Stimulated activated naive B cell treated with anti-CD40 and anti-IgM and Interleukin-4, amounts not matched to agents 10 μg/mL and 1 μg/mL and 100 μg/mL, for 72 hours (primary cell): ENCODE results near the gene HECTD1.
A peak's percentile ranks its signal among the peaks of the same experiment; 100 is the strongest.

Experiments used
- ATAC-seq, 2 donors: fragments of 150-1000 bp; cut with Tn5 transposase; replicated peaks; 2 replicates each; pipeline ENCODE4 v1.10.0; 2021; ENCODE audit warnings: moderate library complexity in 1 of 2
- DNase-seq: peaks from one replicate; pipeline ENCODE4 v3.0.0; 2021
- H3K27ac Mint-ChIP-seq: one replicate; pipeline ENCODE4 v1.8.0; 2022; ENCODE audit warnings: mild to moderate bottlenecking, mixed read lengths
- H3K27me3 Mint-ChIP-seq, 2 donors: one replicate each; pipeline ENCODE4 v1.8.0; 2022; ENCODE audit warnings: mixed read lengths in 2 of 2
- H3K36me3 Mint-ChIP-seq, 2 donors: one replicate each; pipeline ENCODE4 v1.8.0; 2022; ENCODE audit warnings: mixed read lengths in 2 of 2, mild to moderate bottlenecking in 1 of 2
- H3K4me1 Mint-ChIP-seq, 2 donors: one replicate each; pipeline ENCODE4 v1.8.0; 2022; ENCODE audit warnings: mixed read lengths in 2 of 2, mild to moderate bottlenecking in 1 of 2
- H3K4me3 Mint-ChIP-seq, 2 donors: one replicate each; pipeline ENCODE4 v1.8.0; 2022; ENCODE audit warnings: mild to moderate bottlenecking in 2 of 2, mixed read lengths in 2 of 2, moderate library complexity in 1 of 2
- H3K9me3 Mint-ChIP-seq, 2 donors: one replicate each; pipeline ENCODE4 v1.8.0; 2022; ENCODE audit warnings: mixed read lengths in 2 of 2, mild to moderate bottlenecking in 1 of 2

The HECTD1 gene

DNA sequence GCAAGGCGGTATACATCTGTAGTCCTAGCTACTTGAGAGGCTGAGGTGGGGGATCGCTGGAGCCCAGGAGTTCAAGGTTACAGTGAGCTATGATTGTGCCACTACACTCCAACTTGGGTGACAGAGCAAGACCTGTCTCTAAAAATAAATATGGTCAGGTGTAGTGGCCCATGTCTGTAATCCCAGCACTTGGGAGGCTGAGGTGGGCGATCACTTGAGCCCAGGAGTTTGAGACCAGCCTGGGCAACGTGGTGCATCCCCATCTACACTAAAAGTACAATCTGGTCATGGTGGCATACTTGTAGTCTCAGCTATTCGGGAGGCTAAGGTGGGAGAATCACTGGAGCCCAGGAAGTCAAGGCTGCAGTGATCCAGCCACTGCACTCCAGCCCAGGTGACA lies 40.6 kb downstream of the HECTD1 start:
- Mint-ChIP-seq H3K36me3 (peaks cover 26 to 51% of the 10 kb centered on the region in 2 donors), H3K27me3 (no peaks in the 10 kb centered on the region), H3K4me1 (no peaks in the 10 kb centered on the region), H3K4me3 (no peak overlapping the region), H3K9me3 (no peaks in the 10 kb centered on the region), H3K27ac (no peak overlapping the region)
- no peak for DNase-seq
- no peak for ATAC-seq

DNA sequence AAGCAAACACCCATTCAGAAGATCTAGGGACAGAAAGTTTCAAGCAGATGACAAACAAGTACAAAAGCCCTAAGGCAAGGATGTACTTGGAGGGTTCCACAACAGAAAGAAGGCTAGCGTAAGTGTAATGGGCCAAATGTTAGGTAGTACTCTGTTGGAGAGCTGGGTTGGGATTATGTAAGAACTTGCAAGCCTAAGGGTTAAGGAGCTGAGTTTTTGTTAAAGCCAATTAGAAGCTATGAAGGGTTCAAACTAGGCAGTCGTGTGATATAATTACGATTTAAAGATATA lies 41.4 kb downstream of the HECTD1 start:
- H3K27me3 Mint-ChIP-seq: no peaks in the 10 kb centered on the region
- no peak overlapping the region for H3K27ac Mint-ChIP-seq
- DNase-seq (no peak), ATAC-seq (no peak)
- no peaks in the 10 kb centered on the region for H3K4me1 Mint-ChIP-seq
- no peak overlapping the region for H3K4me3 Mint-ChIP-seq
- peaks cover 26 to 55% of the 10 kb centered on the region in 2 donors for H3K36me3 Mint-ChIP-seq
- H3K9me3 Mint-ChIP-seq: no peaks in the 10 kb centered on the region

DNA sequence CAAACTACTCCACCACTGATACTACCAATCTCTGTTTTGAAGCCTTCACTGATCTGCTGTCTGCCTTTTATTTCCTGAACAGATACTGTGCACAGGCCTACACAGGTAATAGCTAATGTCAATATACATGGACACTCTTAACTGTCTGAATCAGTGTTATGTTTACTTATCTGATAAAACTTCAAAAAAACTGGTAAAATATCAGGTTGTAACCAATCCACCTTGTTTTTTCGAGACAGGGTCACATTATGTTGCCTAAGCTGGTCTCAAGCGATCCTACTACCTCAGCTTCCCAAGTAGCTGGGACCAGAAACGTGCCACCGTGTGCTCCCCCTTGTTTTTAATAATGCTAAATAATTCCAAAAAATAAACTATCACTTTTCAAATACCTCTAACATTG lies 43.5 kb downstream of the HECTD1 start:
- H3K4me3 Mint-ChIP-seq: no peak overlapping the region
- no peaks in the 10 kb centered on the region for H3K4me1 Mint-ChIP-seq
- no peaks in the 10 kb centered on the region for H3K9me3 Mint-ChIP-seq
- peaks cover 22 to 43% of the 10 kb centered on the region in 2 donors for H3K36me3 Mint-ChIP-seq
- DNase-seq: no peak
- H3K27me3 Mint-ChIP-seq: no peaks in the 10 kb centered on the region
- peak overlapping the region; percentile 25 for H3K27ac Mint-ChIP-seq
- no peak for ATAC-seq

DNA sequence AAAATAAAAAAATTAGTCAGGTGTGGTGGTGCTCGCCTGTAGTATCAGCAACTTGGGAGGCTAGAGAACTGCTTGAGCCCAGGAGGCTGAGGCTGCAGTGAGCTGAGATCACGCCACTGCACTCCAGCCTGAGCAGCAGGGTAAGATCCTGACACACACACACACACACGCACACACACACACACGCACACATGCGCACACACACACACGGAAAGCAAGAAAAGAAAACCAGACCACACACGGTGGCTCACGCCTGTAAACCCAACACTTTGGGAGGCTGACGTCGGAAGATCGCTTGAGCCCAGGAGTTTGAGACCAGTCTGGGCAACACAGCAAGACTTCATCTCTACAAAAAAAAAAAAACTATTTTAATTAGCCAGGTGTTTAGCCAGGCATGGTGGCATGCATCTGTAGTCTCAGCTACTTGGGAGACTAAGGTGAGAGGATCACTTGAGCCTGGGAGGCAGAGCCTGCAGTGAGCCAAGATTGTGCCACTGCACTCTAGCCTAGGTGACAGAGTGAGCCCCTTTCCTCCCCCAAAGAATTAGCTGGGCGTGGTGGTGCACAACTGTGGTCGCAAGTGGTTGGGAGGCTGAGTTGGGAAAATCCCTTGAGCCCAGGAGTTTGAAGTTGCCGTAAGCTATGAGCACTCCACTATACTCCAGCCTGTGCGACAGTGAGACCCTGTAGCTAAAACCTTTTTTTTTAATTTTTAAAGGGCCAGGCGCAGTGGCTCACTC lies 44.5 kb downstream of the HECTD1 start:
- Mint-ChIP-seq H3K36me3 (peaks cover 22 to 40% of the 10 kb centered on the region in 2 donors), H3K27me3 (no peaks in the 10 kb centered on the region), H3K9me3 (no peaks in the 10 kb centered on the region), H3K27ac (no peak overlapping the region), H3K4me3 (no peak overlapping the region), H3K4me1 (no peaks in the 10 kb centered on the region)
- DNase-seq (no peak), ATAC-seq (no peak)

DNA sequence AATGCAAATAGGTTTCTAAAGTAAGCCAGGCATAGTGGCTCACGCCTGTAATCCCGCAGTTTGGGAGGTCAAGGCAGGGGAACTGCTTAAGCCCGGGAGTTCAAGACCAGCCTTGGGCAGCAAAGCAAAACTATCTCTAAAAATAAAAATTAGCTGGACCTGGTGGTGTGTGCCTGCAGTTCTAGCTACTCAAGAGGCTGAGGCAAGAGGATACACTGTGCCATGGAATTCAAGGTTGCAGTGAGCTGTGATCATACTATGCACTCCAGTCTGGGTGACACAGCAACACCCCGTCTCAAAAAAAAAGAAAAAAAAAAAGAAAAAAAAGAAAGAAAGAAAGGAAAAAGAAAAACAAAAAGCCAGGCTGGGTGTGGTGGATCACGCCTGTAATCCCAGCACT lies 46.3 kb downstream of the HECTD1 start:
- H3K9me3 Mint-ChIP-seq: no peaks in the 10 kb centered on the region
- H3K4me1 Mint-ChIP-seq: no peaks in the 10 kb centered on the region
- H3K36me3 Mint-ChIP-seq: peaks cover 19 to 36% of the 10 kb centered on the region in 2 donors
- no peak overlapping the region for H3K4me3 Mint-ChIP-seq
- no peaks in the 10 kb centered on the region for H3K27me3 Mint-ChIP-seq
- no peak for ATAC-seq
- DNase-seq: no peak
- H3K27ac Mint-ChIP-seq: no peak overlapping the region

DNA sequence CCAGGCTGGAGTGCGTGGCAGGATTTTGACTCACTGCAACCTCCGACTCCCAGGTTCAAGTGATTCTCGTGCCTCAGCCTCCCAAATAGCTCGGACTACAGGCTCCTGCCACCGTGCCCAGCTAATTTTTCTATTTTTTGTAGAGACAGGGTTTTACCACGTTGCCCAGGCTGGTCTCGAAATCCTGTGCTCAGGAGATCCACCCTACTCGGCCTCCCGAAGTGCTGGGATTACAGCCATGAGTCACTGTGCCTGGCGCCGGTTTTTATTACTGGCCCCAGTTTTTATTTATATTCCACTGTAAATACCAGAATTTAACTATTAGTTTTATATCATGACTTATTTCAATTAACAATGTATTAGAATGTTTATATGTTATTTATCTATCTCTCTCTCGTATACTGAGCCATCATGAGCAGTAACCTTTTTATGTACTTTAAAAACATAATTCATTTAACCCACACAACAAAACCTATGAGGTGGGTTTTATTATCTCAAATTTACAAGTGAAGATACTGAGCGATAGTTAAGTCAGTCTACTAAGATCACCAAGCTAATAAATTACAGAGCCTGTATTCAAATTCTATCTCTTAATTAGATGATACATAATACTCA lies 47.8 kb downstream of the HECTD1 start:
- Mint-ChIP-seq H3K27me3 (no peaks in the 10 kb centered on the region), H3K36me3 (peaks cover 15 to 34% of the 10 kb centered on the region in 2 donors), H3K27ac (no peak overlapping the region), H3K4me3 (no peak overlapping the region), H3K4me1 (no peaks in the 10 kb centered on the region), H3K9me3 (no peaks in the 10 kb centered on the region)
- no peak for DNase-seq
- no peak for ATAC-seq

DNA sequence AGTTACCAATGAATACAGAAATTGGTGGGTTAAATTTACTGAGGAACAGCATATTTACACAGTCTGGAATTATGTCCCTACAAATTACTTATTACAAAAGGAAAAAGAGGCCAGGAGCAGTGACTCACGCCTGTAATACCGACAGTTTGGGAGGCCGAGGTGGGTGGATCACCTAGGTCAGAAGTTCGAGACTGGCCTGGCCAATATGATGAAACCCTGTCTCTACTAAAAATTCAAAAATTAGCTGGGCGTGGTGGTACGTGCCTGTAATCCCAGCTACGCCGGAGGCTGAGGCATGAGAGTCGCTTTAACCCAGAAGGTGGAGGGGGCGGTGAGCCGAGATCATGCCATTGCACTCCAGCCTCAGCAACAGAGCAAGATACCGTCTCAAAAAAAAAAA lies 52.6 kb downstream of the HECTD1 start:
- Mint-ChIP-seq H3K4me1 (no peaks in the 10 kb centered on the region), H3K27me3 (no peaks in the 10 kb centered on the region), H3K4me3 (no peak overlapping the region), H3K9me3 (no peaks in the 10 kb centered on the region), H3K27ac (peak overlapping the region; percentile 14), H3K36me3 (peaks cover 26 to 32% of the 10 kb centered on the region in 2 donors)
- no peak for ATAC-seq
- no peak for DNase-seq

DNA sequence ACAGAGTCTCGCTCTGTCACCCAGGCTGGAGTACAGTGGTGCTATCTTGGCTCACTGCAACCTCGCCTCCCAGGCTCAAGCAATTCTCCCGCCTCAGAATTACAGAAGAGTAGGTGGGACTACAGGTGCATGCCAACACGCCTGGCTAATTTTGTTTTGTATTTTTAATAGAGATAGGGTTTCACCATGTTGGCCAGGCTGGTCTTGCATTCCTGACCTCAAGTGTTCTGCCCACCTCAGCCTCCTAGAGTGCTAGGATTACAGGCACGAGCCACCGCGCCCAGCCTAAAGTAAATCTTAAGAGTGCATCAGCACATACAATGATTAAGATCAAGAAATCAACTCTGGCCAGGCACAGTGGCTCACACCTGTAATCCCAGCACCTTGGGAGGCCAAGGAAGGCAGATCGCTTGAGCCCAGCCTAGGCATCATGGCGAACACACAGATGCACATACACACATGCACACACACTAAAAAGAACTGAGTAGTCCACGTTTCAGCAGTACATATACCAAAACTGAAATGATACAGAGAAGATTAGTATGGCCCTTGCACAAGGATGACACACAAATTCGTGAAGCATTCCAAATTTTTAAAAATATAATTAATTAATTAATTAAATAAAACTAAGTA lies 65.0 kb downstream of the HECTD1 start:
- Mint-ChIP-seq H3K36me3 (peaks cover 10 to 24% of the 10 kb centered on the region in 2 donors), H3K9me3 (no peaks in the 10 kb centered on the region), H3K4me1 (no peaks in the 10 kb centered on the region), H3K27ac (peak overlapping the region; percentile 9), H3K27me3 (no peaks in the 10 kb centered on the region), H3K4me3 (no peak overlapping the region)
- DNase-seq (no peak), ATAC-seq (no peak)

DNA sequence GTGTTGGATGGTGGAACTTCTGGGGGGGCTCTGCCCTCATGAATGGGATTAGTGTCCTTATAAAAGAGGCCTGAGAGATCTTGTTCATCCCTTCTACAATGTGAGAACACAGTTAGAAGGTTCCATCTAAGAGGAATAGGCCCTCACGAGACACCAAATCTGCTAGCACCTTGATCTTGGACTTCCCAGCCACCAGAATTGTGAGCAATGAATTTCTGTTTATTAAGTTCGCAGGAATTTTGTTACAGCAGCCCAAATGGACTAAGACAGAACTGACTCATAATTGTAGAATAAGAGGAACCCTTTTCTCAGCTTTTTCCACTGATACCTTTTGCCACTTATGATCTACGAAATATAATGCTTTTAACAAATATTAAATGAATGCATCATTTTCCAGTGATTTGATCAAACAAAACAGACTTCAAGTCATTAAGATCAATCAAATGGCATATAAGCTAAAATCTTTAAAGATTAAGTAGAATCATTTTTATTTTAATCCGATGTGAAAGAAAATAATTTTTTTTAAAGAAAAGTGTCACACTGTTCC lies 68.2 kb downstream of the HECTD1 start:
- no peak for DNase-seq
- H3K36me3 Mint-ChIP-seq: peaks cover 9 to 18% of the 10 kb centered on the region in 2 donors

DNA sequence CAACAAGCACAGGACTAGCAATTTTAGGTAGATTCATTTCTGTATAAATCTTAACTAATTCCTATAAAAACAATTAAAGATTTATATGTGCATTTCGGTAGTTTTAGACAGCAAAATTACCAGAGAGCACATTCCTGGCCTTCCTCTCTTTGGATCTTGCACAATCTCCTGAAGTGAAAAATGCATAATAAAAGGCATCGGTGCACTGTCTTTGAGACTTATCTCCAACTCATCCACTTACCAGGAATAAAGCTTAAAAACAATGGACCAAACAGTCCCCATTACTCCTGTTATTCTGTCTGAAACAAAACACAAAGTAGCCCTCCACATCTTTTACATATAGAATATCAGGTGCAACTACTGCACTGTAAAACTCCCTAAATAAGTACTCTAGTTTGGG lies 69.3 kb downstream of the HECTD1 start:
- no peak for ATAC-seq
- Mint-ChIP-seq H3K36me3 (peaks cover 11 to 19% of the 10 kb centered on the region in 2 donors), H3K4me1 (no peaks in the 10 kb centered on the region), H3K9me3 (no peaks in the 10 kb centered on the region), H3K27ac (no peak overlapping the region), H3K4me3 (no peak overlapping the region), H3K27me3 (no peaks in the 10 kb centered on the region)
- DNase-seq: no peak

More for the DNA sequence above, 68.2 kb downstream of the HECTD1 start:
- no peaks in the 10 kb centered on the region for H3K27me3 Mint-ChIP-seq
- no peaks in the 10 kb centered on the region for H3K4me1 Mint-ChIP-seq
- peak overlapping the region; percentile 20 for H3K27ac Mint-ChIP-seq
- no peak overlapping the region for H3K4me3 Mint-ChIP-seq
- no peaks in the 10 kb centered on the region for H3K9me3 Mint-ChIP-seq
- ATAC-seq: no peak

DNA sequence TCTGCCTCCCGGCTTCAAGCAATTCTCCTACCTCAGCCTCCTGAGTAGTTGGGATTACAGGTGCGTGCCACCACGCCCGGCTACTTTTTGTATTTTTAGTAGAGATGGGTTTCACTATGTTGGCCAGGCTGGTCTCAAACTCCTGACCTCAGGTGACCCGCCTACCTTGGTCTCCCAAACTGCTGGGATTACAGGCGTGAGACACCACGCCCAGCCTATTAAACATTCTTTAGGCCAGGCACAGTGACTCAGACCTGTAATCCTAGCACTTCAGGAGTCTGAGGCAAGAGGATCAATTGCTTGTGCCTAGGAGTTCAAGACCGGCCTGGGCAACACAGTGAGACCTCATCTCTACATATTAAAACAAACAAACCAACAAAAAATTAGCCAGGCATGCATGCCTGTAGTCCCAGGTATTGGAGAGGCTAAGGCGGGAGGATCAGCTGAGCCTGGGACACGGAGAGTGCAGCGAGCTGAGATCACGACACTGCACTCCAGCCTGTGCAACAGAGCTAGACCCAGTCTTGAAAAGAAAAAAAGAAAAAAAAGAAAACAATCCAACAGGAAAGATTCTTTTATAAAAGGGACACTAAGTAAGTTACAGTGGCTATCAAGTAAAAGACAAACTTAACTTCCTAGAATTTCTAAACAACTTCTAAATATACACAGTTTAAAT lies 70.2 kb downstream of the HECTD1 start:
- H3K4me1 Mint-ChIP-seq: no peaks in the 10 kb centered on the region
- H3K27ac Mint-ChIP-seq: peak overlapping the region; percentile 56

DNA sequence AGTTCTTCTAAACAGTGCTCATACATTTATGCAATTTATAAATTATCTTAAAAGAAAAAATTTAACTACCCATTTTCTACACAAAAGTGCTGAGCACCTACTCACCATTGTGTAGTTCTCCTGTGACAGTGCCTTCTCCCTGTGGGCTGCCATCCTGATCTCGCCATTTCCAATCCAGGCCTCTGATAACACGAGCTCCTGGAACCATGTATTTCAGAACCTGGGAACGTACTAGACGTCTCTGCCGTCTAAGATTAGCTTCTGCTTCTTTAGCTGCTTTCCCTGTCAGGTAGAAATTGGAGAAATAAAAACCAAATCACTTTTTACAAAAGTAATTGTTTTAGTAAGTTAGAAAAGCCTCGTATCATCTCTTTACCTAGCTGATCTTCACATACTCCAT lies 74.5 kb downstream of the HECTD1 start:
- peak overlapping the region; percentile 63 for H3K27ac Mint-ChIP-seq
- H3K4me3 Mint-ChIP-seq: no peak overlapping the region
- H3K27me3 Mint-ChIP-seq: no peaks in the 10 kb centered on the region
- H3K4me1 Mint-ChIP-seq: peaks cover 10% of the 10 kb centered on the region in 2 donors
- ATAC-seq (no peak), DNase-seq (no peak)
- H3K9me3 Mint-ChIP-seq: no peaks in the 10 kb centered on the region
- H3K36me3 Mint-ChIP-seq: peaks cover 19 to 27% of the 10 kb centered on the region in 2 donors

More for the DNA sequence above, 70.2 kb downstream of the HECTD1 start:
- ATAC-seq: no peak
- H3K4me3 Mint-ChIP-seq: no peak overlapping the region
- H3K36me3 Mint-ChIP-seq: peaks cover 14 to 20% of the 10 kb centered on the region in 2 donors
- no peaks in the 10 kb centered on the region for H3K27me3 Mint-ChIP-seq
- no peak for DNase-seq
- no peaks in the 10 kb centered on the region for H3K9me3 Mint-ChIP-seq

DNA sequence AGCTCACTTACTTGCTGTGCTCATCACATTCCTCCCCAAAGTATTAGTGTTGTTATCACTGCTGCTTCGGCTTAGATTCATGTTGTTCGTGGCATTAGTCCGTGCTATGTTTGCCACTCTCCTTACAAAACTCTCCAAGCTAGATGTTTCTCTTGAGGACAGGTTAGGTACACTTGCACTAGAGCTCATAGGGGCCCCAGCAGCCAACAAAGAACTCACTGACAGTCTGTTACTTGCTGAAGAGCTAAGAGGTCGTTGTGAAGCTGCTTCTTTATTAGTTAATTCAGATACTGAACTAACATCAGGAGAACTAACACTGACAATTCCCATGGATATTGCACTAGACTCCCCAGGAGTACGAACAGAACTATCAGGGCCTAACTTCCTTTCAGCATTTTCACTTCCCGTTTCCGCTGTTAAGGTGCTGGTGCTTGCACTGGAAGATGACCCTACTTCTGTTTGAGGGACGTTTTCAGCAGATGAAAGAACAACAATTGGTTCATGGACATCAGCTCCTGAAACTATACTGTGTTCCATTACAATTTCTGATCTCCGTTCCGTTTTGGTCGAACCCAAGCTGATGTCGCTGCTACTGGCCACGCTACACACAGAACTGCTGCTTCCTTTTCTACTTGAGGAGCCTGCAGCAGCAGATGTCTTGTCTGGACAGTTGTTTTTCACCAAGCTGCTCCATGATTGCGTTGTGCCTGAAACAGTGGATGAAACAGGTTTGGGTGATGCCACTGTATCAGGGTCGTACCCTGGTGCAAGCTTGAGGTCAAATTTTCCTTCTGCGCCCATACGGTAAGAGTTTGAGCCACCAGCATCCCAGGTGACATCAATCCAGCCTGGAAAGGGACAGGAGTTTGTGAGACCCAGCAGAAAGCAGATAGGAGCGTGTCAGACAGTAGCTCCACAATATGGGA lies 78.7 kb downstream of the HECTD1 start:
- H3K4me1 Mint-ChIP-seq: peaks cover 10% of the 10 kb centered on the region in 2 donors
- no peak overlapping the region for H3K4me3 Mint-ChIP-seq
- no peaks in the 10 kb centered on the region for H3K27me3 Mint-ChIP-seq
- no peaks in the 10 kb centered on the region for H3K9me3 Mint-ChIP-seq
- peaks cover 17 to 35% of the 10 kb centered on the region in 2 donors for H3K36me3 Mint-ChIP-seq
- ATAC-seq (peak; percentile 77 to 78), DNase-seq (peak; percentile 1)
- H3K27ac Mint-ChIP-seq: peak overlapping the region; percentile 77
